Urothelium cell line (cell line): ENCODE data around the gene PCDHA9.
"Not testable (repeated sequence)": the region's sequence is repeated elsewhere in the genome, so short reads cannot be mapped to it uniquely, and the experiment has no call there.

ENCODE experiments used
- DNase-seq: peaks from one replicate; pipeline ENCODE4 v3.0.0; 2011; ENCODE audit warnings: low spot score, mixed read lengths
- FAIRE-seq: peaks from 2 replicates; lab custom pipeline; 2011; peaks lifted over from hg19 to GRCh38; lab: Jason Lieb, UNC

Gene PCDHA9

DNA sequence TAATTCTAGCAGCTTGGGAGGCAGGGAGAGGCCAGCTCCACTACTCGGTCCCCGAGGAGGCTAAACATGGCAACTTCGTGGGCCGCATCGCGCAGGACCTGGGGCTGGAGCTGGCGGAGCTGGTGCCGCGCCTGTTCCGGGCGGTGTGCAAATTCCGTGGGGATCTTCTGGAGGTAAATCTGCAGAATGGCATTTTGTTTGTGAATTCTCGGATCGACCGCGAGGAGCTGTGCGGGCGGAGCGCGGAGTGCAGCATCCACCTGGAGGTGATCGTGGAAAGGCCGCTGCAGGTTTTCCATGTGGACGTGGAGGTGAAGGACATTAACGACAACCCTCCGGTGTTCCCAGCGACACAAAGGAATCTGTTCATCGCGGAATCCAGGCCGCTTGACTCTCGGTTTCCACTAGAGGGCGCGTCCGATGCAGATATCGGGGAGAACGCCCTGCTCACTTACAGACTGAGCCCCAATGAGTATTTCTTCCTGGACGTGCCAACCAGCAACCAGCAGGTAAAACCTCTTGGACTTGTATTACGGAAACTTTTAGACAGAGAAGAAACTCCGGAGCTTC is 13.7 kb upstream of the PCDHA9 start:
- DNase-seq, FAIRE-seq: not testable (repeated sequence)

DNA sequence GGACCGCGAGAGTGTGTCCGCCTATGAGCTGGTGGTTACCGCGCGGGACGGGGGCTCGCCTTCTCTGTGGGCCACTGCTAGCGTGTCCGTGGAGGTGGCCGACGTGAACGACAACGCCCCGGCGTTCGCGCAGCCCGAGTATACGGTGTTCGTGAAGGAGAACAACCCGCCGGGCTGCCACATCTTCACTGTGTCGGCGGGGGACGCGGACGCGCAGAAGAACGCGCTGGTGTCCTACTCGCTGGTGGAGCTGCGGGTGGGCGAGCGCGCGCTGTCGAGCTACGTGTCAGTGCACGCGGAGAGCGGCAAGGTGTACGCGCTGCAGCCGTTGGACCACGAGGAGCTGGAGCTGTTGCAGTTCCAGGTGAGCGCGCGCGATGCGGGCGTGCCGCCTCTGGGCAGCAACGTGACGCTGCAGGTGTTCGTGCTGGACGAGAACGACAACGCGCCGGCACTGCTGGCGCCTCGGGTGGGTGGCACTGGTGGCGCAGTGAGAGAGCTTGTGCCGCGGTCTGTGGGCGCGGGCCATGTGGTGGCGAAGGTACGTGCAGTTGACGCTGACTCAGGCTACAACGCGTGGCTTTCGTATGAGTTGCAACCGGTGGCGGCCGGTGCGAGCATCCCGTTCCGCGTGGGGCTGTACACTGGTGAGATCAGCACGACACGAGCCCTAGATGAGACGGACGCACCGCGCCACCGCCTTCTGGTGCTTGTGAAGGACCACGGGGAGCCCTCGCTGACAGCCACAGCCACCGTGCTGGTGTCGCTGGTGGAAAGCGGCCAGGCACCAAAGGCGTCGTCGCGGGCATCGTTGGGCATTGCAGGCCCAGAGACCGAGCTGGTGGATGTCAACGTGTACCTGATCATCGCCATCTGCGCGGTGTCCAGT is 12.3 kb upstream of the PCDHA9 start:
- FAIRE-seq = no peak
- no peak for DNase-seq

DNA sequence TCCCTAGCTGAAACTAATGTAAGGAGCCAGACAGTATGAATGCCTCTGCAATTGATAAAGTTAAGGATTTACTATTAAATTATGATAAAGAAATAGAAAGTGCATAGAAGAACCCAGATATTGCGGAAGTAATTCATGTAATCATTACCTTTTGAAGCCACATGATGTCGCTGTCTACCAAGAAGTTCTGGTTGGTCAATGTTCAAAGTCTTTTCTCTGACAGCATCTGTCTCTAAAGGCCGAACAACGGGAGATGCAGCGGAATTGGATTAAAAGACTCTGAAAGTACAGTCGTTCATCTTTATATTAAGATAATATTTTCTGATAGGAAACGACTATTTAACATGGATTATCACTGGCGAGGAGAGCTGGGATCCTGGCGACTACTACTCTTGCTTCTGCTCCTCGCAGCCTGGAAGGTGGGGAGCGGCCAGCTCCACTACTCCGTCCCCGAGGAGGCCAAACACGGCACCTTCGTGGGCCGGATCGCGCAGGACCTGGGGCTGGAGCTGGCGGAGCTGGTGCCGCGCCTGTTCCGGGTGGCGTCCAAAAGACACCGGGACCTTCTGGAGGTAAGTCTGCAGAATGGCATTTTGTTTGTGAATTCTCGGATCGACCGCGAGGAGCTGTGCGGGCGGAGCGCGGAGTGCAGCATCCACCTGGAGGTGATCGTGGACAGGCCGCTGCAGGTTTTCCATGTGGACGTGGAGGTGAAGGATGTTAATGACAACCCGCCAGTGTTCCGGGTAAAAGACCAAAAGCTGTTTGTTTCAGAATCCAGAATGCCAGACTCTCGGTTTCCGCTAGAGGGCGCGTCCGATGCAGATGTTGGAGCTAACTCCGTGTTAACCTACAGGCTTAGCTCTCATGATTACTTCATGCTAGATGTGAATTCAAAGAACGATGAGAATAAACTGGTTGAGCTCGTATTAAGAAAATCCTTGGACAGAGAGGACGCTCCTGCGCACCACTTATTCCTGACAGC is 6.9 kb upstream of the PCDHA9 start, which contains the start of gene PCDHA8:
Gene PCDHA8, plus strand, starts transcription at position 210 of the 985 bp plus-strand sequence. Its CDS starts 135 bp downstream, at position 345.
- no peak for FAIRE-seq
- peak; percentile 39 for DNase-seq

DNA sequence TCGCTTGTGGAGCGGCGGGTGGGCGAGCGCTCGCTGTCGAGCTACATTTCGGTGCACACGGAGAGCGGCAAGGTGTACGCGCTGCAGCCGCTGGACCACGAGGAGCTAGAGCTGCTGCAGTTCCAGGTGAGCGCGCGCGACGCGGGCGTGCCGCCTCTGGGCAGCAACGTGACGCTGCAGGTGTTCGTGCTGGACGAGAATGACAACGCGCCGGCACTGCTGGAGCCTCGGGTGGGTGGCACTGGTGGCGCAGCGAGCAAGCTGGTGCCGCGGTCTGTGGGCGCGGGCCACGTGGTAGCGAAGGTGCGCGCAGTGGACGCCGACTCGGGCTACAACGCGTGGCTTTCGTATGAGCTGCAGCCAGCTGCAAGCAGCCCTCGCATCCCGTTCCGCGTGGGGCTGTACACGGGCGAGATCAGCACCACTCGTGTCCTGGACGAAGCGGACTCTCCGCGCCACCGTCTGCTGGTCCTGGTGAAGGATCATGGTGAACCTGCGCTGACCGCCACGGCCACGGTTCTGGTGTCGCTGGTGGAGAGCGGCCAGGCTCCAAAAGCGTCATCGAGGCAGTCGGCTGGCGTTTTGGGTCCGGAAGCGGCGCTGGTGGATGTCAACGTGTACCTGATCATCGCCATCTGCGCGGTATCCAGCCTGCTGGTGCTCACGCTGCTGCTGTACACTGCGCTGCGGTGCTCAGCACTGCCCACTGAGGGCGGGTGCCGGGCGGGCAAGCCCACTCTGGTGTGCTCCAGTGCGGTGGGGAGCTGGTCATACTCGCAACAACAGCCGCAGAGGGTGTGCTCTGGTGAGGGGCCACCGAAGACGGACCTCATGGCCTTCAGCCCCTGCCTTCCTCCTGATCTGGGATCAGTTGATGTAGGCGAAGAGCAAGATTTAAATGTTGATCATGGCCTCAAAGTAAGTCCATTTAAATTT is 5.1 kb upstream of the PCDHA9 start:
- DNase-seq (no peak), FAIRE-seq (no peak)

DNA sequence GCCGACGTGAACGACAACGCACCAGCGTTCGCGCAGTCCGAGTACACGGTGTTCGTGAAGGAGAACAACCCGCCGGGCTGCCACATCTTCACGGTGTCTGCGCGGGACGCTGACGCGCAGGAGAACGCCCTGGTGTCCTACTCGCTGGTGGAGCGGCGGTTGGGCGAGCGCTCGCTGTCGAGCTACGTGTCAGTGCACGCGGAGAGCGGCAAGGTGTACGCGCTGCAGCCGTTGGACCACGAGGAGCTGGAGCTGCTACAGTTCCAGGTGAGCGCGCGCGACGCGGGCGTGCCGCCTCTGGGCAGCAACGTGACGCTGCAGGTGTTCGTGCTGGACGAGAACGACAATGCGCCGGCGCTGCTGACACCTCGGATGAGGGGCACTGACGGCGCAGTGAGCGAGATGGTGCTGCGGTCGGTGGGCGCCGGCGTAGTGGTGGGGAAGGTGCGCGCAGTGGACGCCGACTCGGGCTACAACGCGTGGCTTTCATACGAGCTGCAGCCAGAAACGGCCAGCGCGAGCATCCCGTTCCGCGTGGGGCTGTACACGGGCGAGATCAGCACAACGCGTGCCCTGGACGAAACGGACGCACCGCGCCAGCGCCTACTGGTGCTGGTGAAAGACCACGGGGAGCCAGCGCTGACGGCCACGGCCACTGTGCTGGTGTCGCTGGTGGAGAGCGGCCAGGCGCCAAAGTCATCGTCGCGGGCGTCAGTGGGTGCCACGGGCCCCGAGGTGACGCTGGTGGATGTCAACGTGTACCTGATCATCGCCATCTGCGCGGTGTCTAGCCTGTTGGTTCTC is 1.9 kb downstream of the PCDHA9 start:
- peak; percentile 9 for FAIRE-seq
- DNase-seq = not testable (repeated sequence)

DNA sequence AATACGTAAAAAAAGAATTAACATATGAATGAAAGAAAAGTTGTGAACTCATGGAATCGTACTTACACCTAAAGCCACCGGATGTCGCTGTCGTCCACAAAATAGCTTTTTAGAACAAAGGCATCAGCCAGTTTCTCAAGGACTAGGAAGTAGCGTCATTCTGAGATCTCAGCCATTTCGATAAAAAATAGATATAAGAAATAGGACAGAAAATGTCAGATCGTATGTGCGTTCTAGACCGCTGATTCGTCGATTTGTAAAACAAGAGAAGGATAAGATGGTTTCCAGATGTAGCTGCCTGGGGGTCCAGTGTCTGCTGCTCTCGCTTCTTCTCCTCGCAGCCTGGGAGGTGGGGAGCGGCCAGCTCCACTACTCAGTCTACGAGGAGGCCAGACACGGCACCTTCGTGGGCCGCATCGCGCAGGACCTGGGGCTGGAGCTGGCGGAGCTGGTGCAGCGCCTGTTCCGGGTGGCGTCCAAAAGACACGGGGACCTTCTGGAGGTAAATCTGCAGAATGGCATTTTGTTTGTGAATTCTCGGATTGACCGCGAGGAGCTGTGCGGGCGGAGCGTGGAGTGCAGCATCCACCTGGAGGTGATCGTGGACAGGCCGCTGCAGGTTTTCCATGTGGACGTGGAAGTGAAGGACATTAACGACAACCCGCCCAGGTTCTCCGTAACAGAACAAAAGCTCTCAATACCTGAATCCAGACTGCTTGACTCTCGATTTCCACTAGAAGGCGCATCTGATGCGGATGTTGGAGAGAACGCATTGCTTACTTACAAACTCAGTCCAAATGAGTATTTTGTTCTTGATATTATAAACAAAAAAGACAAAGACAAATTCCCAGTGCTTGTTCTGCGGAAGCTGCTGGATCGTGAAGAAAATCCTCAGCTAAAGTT is 7.8 kb downstream of the PCDHA9 start, which contains the start of gene PCDHA10:
Gene PCDHA10, plus strand, starts transcription at position 126 of the 903 bp plus-strand sequence. Its CDS starts 152 bp downstream, at position 278.
- FAIRE-seq (no peak), DNase-seq (no peak)

DNA sequence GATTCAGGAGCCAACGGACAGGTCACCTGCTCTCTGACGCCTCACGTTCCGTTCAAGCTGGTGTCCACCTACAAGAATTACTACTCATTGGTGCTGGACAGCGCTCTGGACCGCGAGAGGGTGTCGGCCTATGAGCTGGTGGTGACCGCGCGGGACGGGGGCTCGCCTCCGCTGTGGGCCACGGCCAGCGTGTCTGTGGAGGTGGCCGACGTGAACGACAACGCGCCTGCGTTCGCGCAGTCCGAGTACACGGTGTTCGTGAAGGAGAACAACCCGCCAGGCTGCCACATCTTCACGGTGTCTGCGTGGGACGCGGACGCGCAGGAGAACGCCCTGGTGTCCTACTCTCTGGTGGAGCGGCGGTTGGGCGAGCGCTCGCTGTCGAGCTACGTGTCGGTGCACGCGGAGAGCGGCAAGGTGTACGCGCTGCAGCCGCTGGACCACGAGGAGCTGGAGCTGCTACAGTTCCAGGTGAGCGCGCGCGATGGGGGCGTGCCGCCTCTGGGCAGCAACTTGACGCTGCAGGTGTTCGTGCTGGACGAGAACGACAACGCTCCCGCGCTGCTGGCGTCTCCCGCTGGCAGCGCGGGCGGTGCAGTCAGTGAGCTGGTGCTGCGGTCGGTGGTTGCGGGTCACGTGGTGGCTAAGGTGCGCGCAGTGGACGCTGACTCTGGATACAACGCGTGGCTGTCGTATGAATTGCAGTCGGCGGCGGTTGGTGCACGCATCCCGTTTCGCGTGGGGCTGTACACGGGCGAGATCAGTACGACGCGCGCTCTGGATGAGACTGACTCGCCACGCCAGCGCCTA is 9.2 kb downstream of the PCDHA9 start:
- DNase-seq (no peak), FAIRE-seq (no peak)

DNA sequence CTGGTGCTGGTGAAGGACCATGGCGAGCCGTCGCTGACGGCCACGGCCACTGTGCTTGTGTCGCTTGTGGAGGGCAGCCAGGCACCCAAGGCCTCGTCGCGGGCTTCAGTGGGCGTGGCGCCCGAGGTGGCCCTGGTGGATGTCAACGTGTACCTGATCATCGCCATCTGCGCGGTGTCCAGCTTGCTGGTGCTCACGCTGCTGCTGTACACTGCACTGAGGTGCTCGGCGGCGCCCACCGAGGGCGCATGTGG is 9.7 kb downstream of the PCDHA9 start:
- no peak for FAIRE-seq

DNA sequence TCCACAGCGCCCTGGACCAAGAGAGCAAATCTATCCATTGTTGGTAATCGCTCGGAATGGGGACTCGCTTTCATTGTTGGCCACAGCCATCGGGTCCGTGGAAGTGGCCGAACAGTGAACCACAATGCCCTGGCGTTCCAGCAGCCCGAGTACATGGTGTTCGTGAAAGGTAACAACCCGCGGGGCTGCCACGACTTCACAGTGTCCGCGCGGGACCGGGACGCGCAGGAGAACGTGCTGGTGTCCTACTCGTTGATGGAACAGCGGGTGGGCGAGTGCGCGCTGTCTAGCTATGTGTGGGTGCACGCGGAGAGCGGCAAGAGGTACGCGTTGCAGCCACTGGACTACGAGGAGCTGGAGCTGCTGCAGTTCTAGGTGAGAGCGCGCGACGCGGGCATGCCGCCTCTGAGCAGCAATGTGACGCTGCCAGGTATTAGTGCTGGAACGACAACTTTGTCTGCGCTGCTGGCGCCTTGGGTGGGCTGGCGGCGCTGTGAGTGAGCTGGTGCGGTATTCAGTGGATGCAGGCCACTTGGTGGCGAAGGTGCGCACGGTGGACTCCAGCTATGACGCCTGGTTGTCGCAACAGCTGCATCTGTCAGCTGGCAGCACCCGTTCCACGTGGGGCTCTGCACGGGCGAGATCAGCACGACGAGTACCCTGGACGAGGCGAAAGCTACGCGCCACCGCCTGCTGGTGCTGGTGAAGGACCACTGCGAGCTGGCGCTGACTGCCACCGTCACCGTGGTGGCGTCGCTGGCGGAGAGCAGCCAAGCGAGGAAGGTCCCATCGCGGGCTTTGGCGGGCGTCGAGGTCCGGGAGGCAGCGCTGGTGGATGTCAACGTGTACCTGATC is 14.5 kb downstream of the PCDHA9 start:
- no peak for FAIRE-seq
- DNase-seq = no peak

More for the DNA sequence above, 9.7 kb downstream of the PCDHA9 start:
- no peak for DNase-seq

DNA sequence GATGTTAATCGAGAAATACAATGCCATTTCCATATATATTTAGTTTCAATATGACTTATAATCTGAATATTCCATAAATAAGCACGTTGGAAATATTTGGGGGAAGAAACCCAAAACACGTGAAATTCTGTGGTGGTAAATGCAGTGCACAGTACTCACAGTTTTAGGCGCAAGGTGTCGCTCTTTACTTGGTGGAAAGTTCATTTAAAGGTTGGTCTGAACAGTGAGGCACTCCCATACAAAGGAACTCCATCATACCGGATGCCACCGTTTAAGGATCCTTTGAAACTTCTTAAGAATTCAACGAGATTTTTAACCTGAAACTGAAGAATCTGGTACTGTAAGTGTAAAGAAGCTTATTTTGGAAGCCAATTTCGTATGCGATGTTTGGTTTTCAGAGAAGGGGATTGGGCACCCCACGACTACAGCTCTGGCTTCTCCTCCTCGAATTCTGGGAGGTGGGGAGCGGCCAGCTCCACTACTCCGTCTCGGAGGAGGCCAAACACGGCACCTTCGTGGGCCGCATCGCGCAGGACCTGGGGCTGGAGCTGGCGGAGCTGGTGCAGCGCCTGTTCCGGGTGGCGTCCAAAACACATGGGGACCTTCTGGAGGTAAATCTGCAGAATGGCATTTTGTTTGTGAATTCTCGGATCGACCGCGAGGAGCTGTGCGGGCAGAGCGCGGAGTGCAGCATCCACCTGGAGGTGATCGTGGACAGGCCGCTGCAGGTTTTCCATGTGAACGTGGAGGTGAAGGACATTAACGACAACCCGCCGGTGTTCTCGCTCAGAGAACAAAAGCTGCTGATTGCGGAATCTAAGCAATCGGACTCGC is 20.8 kb downstream of the PCDHA9 start, which contains the start of gene PCDHA11:
Gene PCDHA11, plus strand, starts transcription at position 237 of the 834 bp plus-strand sequence. Its CDS starts 147 bp downstream, at position 384.
- FAIRE-seq (no peak), DNase-seq (peak; percentile 58)

DNA sequence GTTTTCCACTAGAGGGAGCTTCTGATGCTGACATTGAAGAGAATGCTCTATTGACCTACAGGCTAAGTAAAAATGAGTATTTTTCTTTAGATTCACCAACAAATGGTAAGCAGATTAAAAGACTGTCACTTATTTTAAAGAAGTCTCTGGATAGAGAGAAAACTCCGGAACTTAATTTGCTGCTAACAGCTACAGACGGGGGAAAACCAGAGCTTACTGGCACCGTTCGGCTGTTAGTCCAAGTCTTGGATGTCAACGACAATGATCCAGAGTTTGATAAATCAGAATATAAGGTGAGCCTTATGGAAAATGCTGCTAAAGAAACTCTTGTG is 21.3 kb downstream of the PCDHA9 start:
- FAIRE-seq (no peak), DNase-seq (no peak)

DNA sequence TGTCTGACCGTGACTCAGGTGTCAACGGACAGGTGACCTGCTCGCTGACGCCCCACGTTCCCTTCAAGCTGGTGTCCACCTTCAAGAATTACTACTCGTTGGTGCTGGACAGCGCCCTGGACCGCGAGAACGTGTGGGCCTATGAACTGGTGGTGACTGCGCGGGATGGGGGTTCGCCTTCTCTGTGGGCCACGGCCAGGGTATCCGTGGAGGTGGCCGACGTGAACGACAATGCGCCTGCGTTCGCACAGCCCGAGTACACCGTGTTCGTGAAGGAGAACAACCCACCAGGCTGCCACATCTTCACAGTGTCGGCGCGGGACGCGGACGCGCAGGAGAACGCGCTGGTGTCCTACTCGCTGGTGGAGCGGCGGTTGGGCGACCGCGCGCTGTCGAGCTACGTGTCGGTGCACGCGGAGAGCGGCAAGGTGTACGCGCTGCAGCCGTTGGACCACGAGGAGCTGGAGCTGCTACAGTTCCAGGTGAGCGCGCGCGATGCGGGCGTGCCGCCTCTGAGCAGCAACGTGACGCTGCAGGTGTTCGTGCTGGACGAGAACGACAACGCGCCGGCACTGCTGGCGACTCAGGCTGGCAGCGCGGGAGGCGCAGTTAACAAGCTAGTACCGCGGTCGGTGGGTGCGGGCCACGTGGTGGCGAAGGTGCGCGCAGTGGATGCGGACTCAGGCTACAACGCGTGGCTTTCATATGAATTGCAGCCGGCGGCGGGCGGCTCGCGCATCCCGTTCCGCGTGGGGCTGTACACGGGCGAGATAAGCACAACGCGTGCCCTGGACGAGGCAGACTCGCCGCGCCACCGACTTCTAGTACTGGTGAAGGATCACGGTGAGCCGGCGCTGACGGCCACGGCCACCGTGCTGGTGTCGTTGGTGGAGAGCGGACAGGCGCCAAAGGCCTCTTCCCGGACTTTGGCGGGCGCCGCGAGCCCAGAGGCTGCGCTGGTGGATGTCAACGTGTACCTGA is 22.3 kb downstream of the PCDHA9 start:
- no peak for DNase-seq
- FAIRE-seq = no peak

DNA sequence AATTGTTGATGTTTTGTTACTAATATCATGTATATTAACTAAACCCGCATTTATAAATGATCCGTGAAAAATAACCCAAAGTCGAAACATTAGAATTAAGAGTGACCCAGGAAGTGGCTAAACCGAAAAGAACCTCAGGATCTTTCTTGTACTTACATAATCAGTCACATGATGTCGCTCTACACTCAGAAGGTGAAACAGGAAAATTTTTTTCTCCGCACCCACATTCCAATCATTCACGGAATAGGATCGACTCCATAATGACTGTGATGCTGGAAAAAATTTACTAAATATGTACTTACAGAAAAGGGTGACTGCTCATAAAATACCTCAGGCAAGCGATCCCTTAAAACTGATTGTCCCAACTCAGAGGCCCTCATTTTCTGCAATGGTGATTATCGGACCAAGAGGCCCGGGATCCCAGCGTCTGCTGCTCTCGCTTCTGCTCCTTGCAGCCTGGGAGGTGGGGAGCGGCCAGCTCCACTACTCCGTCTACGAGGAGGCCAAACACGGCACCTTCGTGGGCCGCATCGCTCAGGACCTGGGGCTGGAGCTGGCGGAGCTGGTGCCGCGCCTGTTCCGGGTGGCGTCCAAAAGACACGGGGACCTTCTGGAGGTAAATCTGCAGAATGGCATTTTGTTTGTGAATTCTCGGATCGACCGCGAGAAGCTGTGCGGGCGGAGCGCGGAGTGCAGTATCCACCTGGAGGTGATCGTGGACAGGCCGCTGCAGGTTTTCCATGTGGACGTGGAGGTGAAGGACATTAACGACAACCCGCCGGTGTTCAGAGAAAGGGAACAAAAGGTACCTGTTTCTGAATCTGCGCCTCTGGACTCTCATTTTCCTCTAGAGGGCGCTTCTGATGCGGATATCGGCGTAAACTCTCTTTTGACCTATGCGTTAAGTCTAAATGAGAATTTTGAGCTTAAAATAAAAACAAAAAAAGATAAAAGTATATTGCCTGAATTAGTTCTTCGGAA is 27.2 kb downstream of the PCDHA9 start, which contains the start of gene PCDHA12:
Gene PCDHA12, plus strand, starts transcription at position 224 of the 981 bp plus-strand sequence. Its CDS starts 165 bp downstream, at position 389.
- DNase-seq (peak; percentile 26), FAIRE-seq (no peak)
